Neuronal stem cell (in vitro differentiated cells): ENCODE results near the gene YY2.

Experiments
- DNase-seq: peaks from one replicate; pipeline ENCODE4 v3.0.0-alpha.2; 2013; ENCODE audit warnings: low spot score
- H2AFZ ChIP-seq: one replicate; pipeline ENCODE4 v1.6.1; 2013; ENCODE audit warnings: mild to moderate bottlenecking, low read length, inconsistent platforms
- H2AK5ac ChIP-seq: 2 replicates; pipeline ENCODE4 v1.6.1; 2013; ENCODE audit warnings: low read depth, mild to moderate bottlenecking, inconsistent platforms, low read length, moderate library complexity, mixed read lengths
- H2BK120ac ChIP-seq: 2 replicates; pipeline ENCODE4 v1.6.1; 2013; ENCODE audit warnings: low read depth, mild to moderate bottlenecking, inconsistent platforms, low read length, moderate library complexity, mixed read lengths
- H2BK12ac ChIP-seq: one replicate; pipeline ENCODE4 v1.6.1; 2013; ENCODE audit warnings: low read length, inconsistent platforms
- H2BK15ac ChIP-seq: 2 replicates; pipeline ENCODE4 v1.6.1; 2013; ENCODE audit warnings: mild to moderate bottlenecking, low read length, inconsistent platforms, mixed read lengths
- H2BK5ac ChIP-seq: one replicate; pipeline ENCODE4 v1.6.1; 2013; ENCODE audit warnings: inconsistent platforms, mild to moderate bottlenecking, low read length, moderate library complexity
- H3K14ac ChIP-seq: one replicate; pipeline ENCODE4 v1.6.1; 2013; ENCODE audit warnings: low read length, inconsistent platforms
- H3K18ac ChIP-seq: 2 replicates; pipeline ENCODE4 v1.6.1; 2013; ENCODE audit warnings: low read length, inconsistent platforms
- H3K23ac ChIP-seq: 2 replicates; pipeline ENCODE4 v1.6.1; 2013; ENCODE audit warnings: low read depth, mild to moderate bottlenecking, mixed read lengths, low read length, inconsistent platforms; ENCODE audit not compliant: poor library complexity
- H3K27ac ChIP-seq: replicated peaks from 3 replicates; pipeline ENCODE4 v1.5.1; 2013; ENCODE audit warnings: low read length, inconsistent platforms
- H3K27me3 ChIP-seq, 3 experiments: 2 replicates each; pipeline ENCODE4 v1.6.1; 2013; ENCODE audit warnings: low read length in 3 of 3, mild to moderate bottlenecking in 2 of 3, inconsistent platforms in 1 of 3, low read depth in 1 of 3, mixed read lengths in 1 of 3, moderate library complexity in 1 of 3; ENCODE audit not compliant: control insufficient read depth in 3 of 3, insufficient read depth in 3 of 3
- H3K36me3 ChIP-seq, 2 donors: replicated peaks in 1 of 2; 2 replicates each; pipeline ENCODE4 v1.6.1; 2013; ENCODE audit warnings: low read length in 2 of 2; ENCODE audit not compliant: control insufficient read depth in 2 of 2, insufficient read depth in 2 of 2
- H3K4ac ChIP-seq: 2 replicates; pipeline ENCODE4 v1.6.1; 2013; ENCODE audit warnings: inconsistent platforms, mild to moderate bottlenecking, low read length, moderate library complexity
- H3K4me1 ChIP-seq, 2 donors: 1 replicate in 1 of 2; 2 replicates in 1 of 2; pipeline ENCODE4 v1.6.1; 2013; ENCODE audit warnings: low read length in 2 of 2, low read depth in 1 of 2; ENCODE audit not compliant: control insufficient read depth in 2 of 2, insufficient read depth in 1 of 2
- H3K4me2 ChIP-seq: one replicate; pipeline ENCODE4 v1.6.1; 2013; ENCODE audit warnings: mild to moderate bottlenecking, low read length, inconsistent platforms; ENCODE audit not compliant: insufficient read depth, poor library complexity, severe bottlenecking
- H3K4me3 ChIP-seq, 2 donors: 2 replicates each; pipeline ENCODE4 v1.5.1; 2013; ENCODE audit warnings: low read length in 2 of 2, mild to moderate bottlenecking in 2 of 2, inconsistent platforms in 1 of 2, moderate library complexity in 1 of 2
- H3K79me1 ChIP-seq: one replicate; pipeline ENCODE4 v1.6.1; 2013; ENCODE audit warnings: low read depth, mild to moderate bottlenecking, inconsistent platforms, low read length, moderate library complexity
- H3K9ac ChIP-seq: one replicate; pipeline ENCODE4 v1.6.1; 2013; ENCODE audit warnings: mild to moderate bottlenecking, low read depth, low read length, inconsistent platforms; ENCODE audit not compliant: poor library complexity
- H3K9me3 ChIP-seq, 2 donors: replicated peaks in 1 of 2; 2 replicates each; pipeline versions ENCODE3 to v1.6.1; 2013; ENCODE audit warnings: low read length in 2 of 2, mild to moderate bottlenecking in 2 of 2, inconsistent platforms in 1 of 2, low read depth in 1 of 2, mixed read lengths in 1 of 2, moderate library complexity in 1 of 2; ENCODE audit not compliant: control insufficient read depth in 2 of 2, insufficient read depth in 1 of 2
- H4K8ac ChIP-seq: one replicate; pipeline ENCODE4 v1.6.1; 2013; ENCODE audit warnings: low read depth, mild to moderate bottlenecking, inconsistent platforms, low read length, moderate library complexity
- H4K91ac ChIP-seq: one replicate; pipeline ENCODE4 v1.6.1; 2013; ENCODE audit warnings: low read length, low read depth, mild to moderate bottlenecking, inconsistent platforms; ENCODE audit not compliant: poor library complexity
- WGBS, 2 donors: extraction: QIAGEN DNeasy Blood & Tissue Kit; methylation state at CpG; one replicate each; pipeline ENCODE4 v1.1.7; 2013; ENCODE audit warnings: missing lambda C conversion rate in 2 of 2, mixed read lengths in 1 of 2; ENCODE audit not compliant: insufficient read length in 2 of 2, insufficient replicate concordance in 1 of 2; ENCODE audit errors: extremely low coverage in 2 of 2; 5-methylcytosine and 5-hydroxymethylcytosine counted together

The YY2 gene

GRCh38 chrX:21840193-21840545, 15.6 kb upstream of the YY2 start:
- H3K27me3 ChIP-seq: no peaks in the 10 kb centered on the region
- peak overlapping the region; percentile 68 for H3K4me2 ChIP-seq
- H2AK5ac ChIP-seq: no peak overlapping the region
- no peak overlapping the region for H3K9ac ChIP-seq
- no peak overlapping the region for H3K27ac ChIP-seq
- no CpG with 5 or more reads among the region's 6 CpGs for WGBS, 2 donors
- peak overlapping the region; percentile 90 to 99 for H3K4me3 ChIP-seq
- no peak overlapping the region for H4K91ac ChIP-seq
- peaks cover 0 to 19% of the 10 kb centered on the region in 2 donors for H3K36me3 ChIP-seq
- peak overlapping the region; percentile 85 for H2AFZ ChIP-seq
- H3K79me1 ChIP-seq: peaks cover 5% of the 10 kb centered on the region
- H2BK12ac ChIP-seq: no peak overlapping the region
- H2BK15ac ChIP-seq: no peak overlapping the region
- H3K18ac ChIP-seq: no peak overlapping the region
- H2BK120ac ChIP-seq: no peak overlapping the region
- DNase-seq: no peak
- no peak overlapping the region for H4K8ac ChIP-seq
- H2BK5ac ChIP-seq: no peak overlapping the region
- H3K9me3 ChIP-seq: no peaks in the 10 kb centered on the region
- no peak overlapping the region for H3K14ac ChIP-seq
- H3K4ac ChIP-seq: no peak overlapping the region
- H3K4me1 ChIP-seq: no peaks in the 10 kb centered on the region
- H3K23ac ChIP-seq: no peak overlapping the region

GRCh38 chrX:21843179-21843578, 12.6 kb upstream of the YY2 start:
- no peak overlapping the region for H3K27ac ChIP-seq
- no peak overlapping the region for H3K4ac ChIP-seq

DNA sequence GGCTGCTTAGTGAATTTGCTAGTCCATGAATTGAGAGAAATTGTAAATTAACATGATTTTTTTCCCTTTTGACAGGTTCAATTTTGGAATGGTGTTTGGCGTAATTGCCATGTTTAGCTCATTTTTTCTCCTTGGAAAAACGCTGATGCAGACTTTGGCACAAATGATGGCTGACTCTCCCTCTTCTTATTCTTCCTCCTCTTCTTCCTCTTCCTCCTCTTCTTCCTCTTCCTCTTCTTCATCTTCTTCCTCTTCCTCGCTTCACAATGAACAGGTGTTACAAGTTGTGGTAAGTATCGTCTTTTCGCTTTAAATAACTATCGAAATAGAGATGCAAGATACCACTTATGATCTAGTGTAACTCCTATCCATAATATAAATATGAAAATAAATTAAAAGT, 10.7 kb upstream of the YY2 start:
- Histone ChIP-seq H2BK120ac (no peak overlapping the region), H3K9ac (no peak overlapping the region), H4K91ac (no peak overlapping the region), H3K4me1 (no peaks in the 10 kb centered on the region), H3K4me3 (no peak overlapping the region), H3K14ac (no peak overlapping the region), H3K4ac (no peak overlapping the region), H3K23ac (no peak overlapping the region), H2AFZ (no peak overlapping the region), H3K4me2 (no peak overlapping the region), H3K9me3 (no peaks in the 10 kb centered on the region), H3K79me1 (peaks cover 2% of the 10 kb centered on the region), H3K18ac (no peak overlapping the region), H4K8ac (no peak overlapping the region), H2AK5ac (no peak overlapping the region), H3K27me3 (no peaks in the 10 kb centered on the region), H2BK15ac (no peak overlapping the region), H3K27ac (no peak overlapping the region), H2BK12ac (no peak overlapping the region), H2BK5ac (no peak overlapping the region), H3K36me3 (peaks cover 0 to 53% of the 10 kb centered on the region in 2 donors)
- WGBS, 2 donors: 80% methylated on average over 1 of the region's 6 CpGs; no CpG with 5 or more reads in 1 of the 2 donors
- DNase-seq: no peak

More at GRCh38 chrX:21843179-21843578, 12.6 kb upstream of the YY2 start:
- no peak for DNase-seq
- H3K4me2 ChIP-seq: no peak overlapping the region
- no peaks in the 10 kb centered on the region for H3K9me3 ChIP-seq
- no peak overlapping the region for H3K23ac ChIP-seq
- no peak overlapping the region for H2AK5ac ChIP-seq
- no peaks in the 10 kb centered on the region for H3K27me3 ChIP-seq
- no CpG with 5 or more reads among the region's 5 CpGs for WGBS, 2 donors
- no peak overlapping the region for H2BK15ac ChIP-seq
- no peak overlapping the region for H4K8ac ChIP-seq
- no peak overlapping the region for H2BK5ac ChIP-seq
- no peak overlapping the region for H3K9ac ChIP-seq
- no peak overlapping the region for H2BK12ac ChIP-seq
- H4K91ac ChIP-seq: no peak overlapping the region
- H3K4me3 ChIP-seq: no peak overlapping the region
- H2BK120ac ChIP-seq: no peak overlapping the region
- H3K4me1 ChIP-seq: no peaks in the 10 kb centered on the region
- H3K14ac ChIP-seq: no peak overlapping the region
- peaks cover 0 to 44% of the 10 kb centered on the region in 2 donors for H3K36me3 ChIP-seq
- H2AFZ ChIP-seq: no peak overlapping the region
- H3K18ac ChIP-seq: no peak overlapping the region
- H3K79me1 ChIP-seq: peaks cover 5% of the 10 kb centered on the region

GRCh38 chrX:21847342-21847741, 8.4 kb upstream of the YY2 start:
- Histone ChIP-seq H3K4me1 (no peaks in the 10 kb centered on the region), H3K9me3 (no peaks in the 10 kb centered on the region), H4K8ac (no peak overlapping the region), H2BK15ac (no peak overlapping the region), H3K18ac (no peak overlapping the region), H3K14ac (no peak overlapping the region), H3K4ac (no peak overlapping the region), H3K27ac (no peak overlapping the region), H2AFZ (no peak overlapping the region), H3K9ac (no peak overlapping the region), H4K91ac (no peak overlapping the region), H3K23ac (no peak overlapping the region), H3K79me1 (no peaks in the 10 kb centered on the region), H2BK5ac (no peak overlapping the region), H3K4me2 (no peak overlapping the region), H2AK5ac (no peak overlapping the region), H3K4me3 (no peak overlapping the region), H3K36me3 (peaks cover 0 to 59% of the 10 kb centered on the region in 2 donors), H2BK12ac (no peak overlapping the region), H3K27me3 (no peaks in the 10 kb centered on the region), H2BK120ac (no peak overlapping the region)
- DNase-seq: no peak
- no CpG with 5 or more reads among the region's 1 CpG for WGBS, 2 donors
